HUES64 (cell line): ENCODE data around the gene PLBD1.

Experiments
- H3K27ac ChIP-seq: 2 replicates; pipeline ENCODE4 v1.7.0; 2013; ENCODE audit warnings: low read depth, low read length, inconsistent platforms
- H3K27me3 ChIP-seq: 2 replicates; pipeline ENCODE4 v1.6.1; 2013; ENCODE audit warnings: mild to moderate bottlenecking, low read length; ENCODE audit not compliant: insufficient read depth
- H3K36me3 ChIP-seq: 2 replicates; pipeline ENCODE4 v1.6.1; 2013; ENCODE audit warnings: mild to moderate bottlenecking, low read length; ENCODE audit not compliant: insufficient read depth
- H3K4me1 ChIP-seq: 2 replicates; pipeline ENCODE4 v1.6.1; 2013; ENCODE audit warnings: mild to moderate bottlenecking, low read length, moderate library complexity; ENCODE audit not compliant: insufficient read depth
- H3K4me3 ChIP-seq: 2 replicates; pipeline ENCODE4 v1.5.1; 2013; ENCODE audit warnings: mild to moderate bottlenecking, low read length, moderate library complexity
- H3K9ac ChIP-seq: 2 replicates; pipeline ENCODE4 v1.6.1; 2013; ENCODE audit warnings: mild to moderate bottlenecking, low read depth, low read length
- H3K9me3 ChIP-seq: 2 replicates; pipeline ENCODE4 v1.6.1; 2013; ENCODE audit warnings: low read depth, low read length; ENCODE audit not compliant: insufficient read depth
- WGBS: fragments of 150-250, 120-280 bp; methylation state at CpG from one replicate; pipeline ENCODE4 v1.1.7; 2013; ENCODE audit warnings: missing lambda C conversion rate; 5-methylcytosine and 5-hydroxymethylcytosine counted together

PLBD1 gene

DNA sequence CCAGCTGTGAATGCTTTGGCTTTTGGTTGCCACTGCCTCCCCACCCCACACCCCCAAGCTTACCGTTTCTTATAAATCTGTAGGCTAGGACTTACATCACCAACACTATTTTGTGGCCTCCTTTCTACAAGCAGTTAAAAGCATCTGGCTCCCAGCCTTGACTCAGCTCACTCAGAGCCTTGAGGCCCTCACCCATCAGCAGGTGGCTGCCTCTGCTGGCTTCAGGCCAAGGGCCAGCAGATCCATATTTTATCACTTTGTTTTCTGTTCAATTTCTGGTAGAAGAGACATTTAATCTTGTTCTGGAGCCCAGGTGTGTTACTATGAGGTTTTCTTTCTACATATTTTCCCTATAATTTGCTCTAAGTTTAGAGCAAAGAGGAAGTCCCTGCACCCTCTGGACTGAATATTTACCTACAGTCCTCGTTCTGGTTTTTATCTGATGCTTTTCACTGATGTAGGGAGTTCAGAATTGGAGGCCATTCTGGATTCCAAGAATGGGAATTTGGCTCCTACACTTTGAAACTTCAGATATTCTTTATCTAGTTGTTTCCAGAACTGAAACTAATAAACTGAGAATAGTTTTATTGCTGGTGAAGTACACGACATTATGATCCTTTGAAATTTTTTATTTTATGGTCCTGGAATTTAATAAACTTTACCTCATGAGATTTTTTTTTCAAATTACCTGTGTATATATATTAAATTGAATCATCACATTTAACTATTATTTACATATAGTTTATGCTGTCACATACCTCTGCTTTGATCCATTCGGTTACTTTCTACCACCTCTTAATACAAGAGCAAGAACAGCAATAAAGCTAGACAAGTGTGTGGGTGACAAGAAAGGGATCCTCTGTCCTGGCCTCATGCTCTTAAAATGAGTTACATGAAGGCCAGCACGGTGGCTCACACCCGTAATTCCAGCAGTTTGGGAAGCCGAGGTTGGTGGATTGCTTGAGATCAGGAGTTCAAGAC is 22.2 kb downstream of the PLBD1 start:
- Histone ChIP-seq H3K9me3 (no peaks in the 10 kb centered on the region), H3K9ac (no peak overlapping the region), H3K27me3 (no peaks in the 10 kb centered on the region), H3K36me3 (no peaks in the 10 kb centered on the region), H3K4me3 (no peak overlapping the region), H3K27ac (no peak overlapping the region), H3K4me1 (no peaks in the 10 kb centered on the region)
- 95% methylated on average over 5 of the region's 7 CpGs for WGBS

- H3K9ac ChIP-seq: no peak overlapping the region
- H3K36me3 ChIP-seq: no peaks in the 10 kb centered on the region
- no peak overlapping the region for H3K4me3 ChIP-seq
- WGBS: 97% methylated on average over 4 of the region's 4 CpGs
- H3K9me3 ChIP-seq: no peaks in the 10 kb centered on the region
- H3K4me1 ChIP-seq: no peaks in the 10 kb centered on the region
- H3K27ac ChIP-seq: no peak overlapping the region
- H3K27me3 ChIP-seq: no peaks in the 10 kb centered on the region
These were observed 26.8 kb downstream of the PLBD1 start for GRCh38 chr12:14540801-14541462.

GRCh38 chr12:14537088-14537487 is 30.6 kb downstream of the PLBD1 start:
- no peak overlapping the region for H3K4me3 ChIP-seq
- H3K27ac ChIP-seq: no peak overlapping the region
- 97% methylated on average over 5 of the region's 5 CpGs for WGBS
- H3K27me3 ChIP-seq: no peaks in the 10 kb centered on the region
- H3K9ac ChIP-seq: no peak overlapping the region
- H3K4me1 ChIP-seq: no peaks in the 10 kb centered on the region
- H3K9me3 ChIP-seq: no peaks in the 10 kb centered on the region
- H3K36me3 ChIP-seq: no peaks in the 10 kb centered on the region

DNA sequence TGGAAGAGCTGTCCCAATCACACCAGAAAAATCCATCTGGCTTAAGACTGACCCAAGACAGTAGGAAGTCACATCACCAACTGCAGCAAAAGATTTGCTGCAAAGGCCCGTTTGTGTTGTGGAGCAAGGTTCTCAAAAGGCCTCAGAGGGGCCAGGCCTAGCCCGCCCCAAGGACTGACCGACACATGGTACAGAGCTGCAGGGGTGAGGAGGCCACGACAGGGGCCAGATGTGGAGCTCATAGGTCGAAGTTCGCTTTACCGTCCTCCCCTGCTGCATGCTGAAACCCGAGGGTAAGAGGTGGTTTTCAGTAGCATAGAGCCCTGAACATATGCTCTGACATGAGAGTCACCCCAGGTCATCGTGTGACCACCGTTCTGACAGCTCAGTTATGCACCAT is 35.5 kb downstream of the PLBD1 start:
- Histone ChIP-seq H3K4me1 (no peaks in the 10 kb centered on the region), H3K9me3 (no peaks in the 10 kb centered on the region), H3K9ac (no peak overlapping the region), H3K4me3 (no peak overlapping the region), H3K27me3 (no peaks in the 10 kb centered on the region), H3K27ac (no peak overlapping the region), H3K36me3 (no peaks in the 10 kb centered on the region)
- WGBS: 93% methylated on average over 10 of the region's 10 CpGs

DNA sequence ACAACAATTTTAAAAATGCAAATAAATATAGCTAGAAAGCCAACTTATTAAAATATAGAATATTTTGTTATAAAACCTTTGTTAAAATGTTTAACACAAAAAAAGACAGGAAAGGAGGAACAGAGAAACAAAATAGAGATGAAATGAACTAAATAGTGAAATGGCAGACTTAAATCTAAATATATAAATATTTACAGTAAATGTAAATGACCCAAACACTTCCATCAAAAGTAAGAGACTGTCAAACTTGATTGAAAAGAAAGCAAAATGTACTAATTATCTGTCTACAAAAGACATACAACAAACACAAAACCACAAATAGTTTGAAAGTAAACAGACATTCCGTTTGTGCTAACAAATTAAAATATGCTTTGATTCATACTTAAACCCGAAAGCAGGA is 41.7 kb downstream of the PLBD1 start:
- WGBS: 100% methylated on average over 2 of the region's 2 CpGs
- no peaks in the 10 kb centered on the region for H3K27me3 ChIP-seq
- H3K36me3 ChIP-seq: no peaks in the 10 kb centered on the region

GRCh38 chr12:14521822-14522221 is 45.9 kb downstream of the PLBD1 start:
- H3K4me1 ChIP-seq: no peaks in the 10 kb centered on the region
- H3K9me3 ChIP-seq: no peaks in the 10 kb centered on the region
- H3K4me3 ChIP-seq: no peak overlapping the region
- H3K27ac ChIP-seq: no peak overlapping the region
- no peaks in the 10 kb centered on the region for H3K36me3 ChIP-seq
- no peaks in the 10 kb centered on the region for H3K27me3 ChIP-seq
- H3K9ac ChIP-seq: no peak overlapping the region

More for the DNA sequence above, 41.7 kb downstream of the PLBD1 start:
- Histone ChIP-seq H3K9me3 (no peaks in the 10 kb centered on the region), H3K27ac (no peak overlapping the region), H3K4me3 (no peak overlapping the region), H3K9ac (no peak overlapping the region), H3K4me1 (no peaks in the 10 kb centered on the region)

DNA sequence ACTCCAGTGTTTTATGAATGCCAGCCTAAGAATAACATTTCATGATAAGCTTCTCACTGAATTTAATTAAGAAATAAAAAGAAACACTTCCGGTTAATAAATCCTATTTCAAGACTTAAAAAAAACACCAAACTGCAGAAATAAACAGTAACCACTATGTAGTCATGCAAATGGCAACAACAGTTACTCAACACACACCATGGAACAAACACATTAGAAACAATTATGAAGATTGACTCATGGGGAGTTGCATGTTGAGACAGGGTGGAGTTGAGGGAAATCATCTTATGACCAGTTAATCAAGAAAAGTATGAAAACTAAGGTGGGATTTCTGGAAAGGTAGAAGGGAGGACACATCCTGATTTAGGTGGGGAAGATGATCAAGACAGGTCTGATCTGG is 52.7 kb downstream of the PLBD1 start:
- WGBS: 92% methylated on average over 1 of the region's 1 CpG
- no peaks in the 10 kb centered on the region for H3K4me1 ChIP-seq
- H3K27me3 ChIP-seq: no peaks in the 10 kb centered on the region
- no peak overlapping the region for H3K9ac ChIP-seq
- H3K4me3 ChIP-seq: no peak overlapping the region
- H3K9me3 ChIP-seq: no peaks in the 10 kb centered on the region
- no peak overlapping the region for H3K27ac ChIP-seq
- no peaks in the 10 kb centered on the region for H3K36me3 ChIP-seq

DNA sequence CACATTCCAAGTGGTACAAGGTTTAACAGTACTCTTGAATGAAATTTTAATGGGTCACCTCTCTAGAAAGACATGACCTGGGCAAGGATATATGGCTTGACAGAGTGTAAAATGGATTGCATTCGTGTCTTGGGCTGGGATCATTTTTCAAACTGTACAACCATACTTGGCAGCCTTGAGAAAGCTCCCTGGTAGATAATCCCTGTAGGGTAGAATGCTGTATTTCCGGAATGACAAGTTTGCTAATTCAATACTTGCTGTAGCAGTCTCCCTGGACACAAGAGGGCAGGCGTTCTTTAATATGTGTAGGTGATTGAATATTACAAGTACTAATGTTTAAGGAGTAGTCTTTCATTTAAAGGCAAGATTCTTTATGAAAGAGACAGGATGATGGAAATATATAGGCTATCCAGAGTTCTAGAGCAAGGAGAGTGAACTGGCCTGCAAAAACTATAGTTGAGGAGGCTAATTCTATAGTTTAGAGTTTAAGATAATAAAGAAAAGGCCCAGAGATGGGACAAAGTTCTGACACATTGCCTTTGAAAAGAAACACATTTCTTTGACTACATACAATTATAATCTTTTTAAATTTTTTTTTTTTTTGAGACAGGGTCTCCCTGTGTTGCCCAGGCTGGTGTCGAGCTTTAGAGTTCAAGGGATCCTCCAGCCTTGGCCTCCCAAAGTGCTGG is 53.4 kb downstream of the PLBD1 start:
- Histone ChIP-seq H3K9ac (no peak overlapping the region), H3K27ac (no peak overlapping the region), H3K4me3 (no peak overlapping the region), H3K9me3 (no peaks in the 10 kb centered on the region), H3K27me3 (no peaks in the 10 kb centered on the region), H3K4me1 (no peaks in the 10 kb centered on the region), H3K36me3 (no peaks in the 10 kb centered on the region)
- WGBS: 82% methylated on average over 4 of the region's 4 CpGs

DNA sequence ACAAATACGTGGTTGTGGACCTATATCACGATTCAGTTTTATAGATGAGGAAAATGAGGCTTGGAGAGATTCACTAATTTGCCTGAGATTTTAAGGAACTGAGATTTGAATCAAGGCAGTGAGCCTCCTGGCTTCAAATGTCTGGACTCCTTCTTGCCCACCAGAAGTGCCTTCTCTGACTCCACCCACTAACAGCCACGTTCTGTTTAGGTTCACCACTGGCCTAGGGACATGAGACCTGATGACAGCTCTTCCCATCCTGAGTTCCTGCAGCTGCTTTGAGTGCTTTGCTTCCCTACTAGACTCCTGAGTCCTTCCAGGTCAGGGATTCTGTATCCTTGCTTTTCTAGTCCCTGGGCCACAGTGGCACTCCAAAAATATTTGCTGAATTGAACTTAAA is 57.1 kb downstream of the PLBD1 start:
- WGBS: 75% methylated on average over 3 of the region's 3 CpGs
- H3K4me3 ChIP-seq: no peak overlapping the region
- no peaks in the 10 kb centered on the region for H3K4me1 ChIP-seq
- no peak overlapping the region for H3K27ac ChIP-seq
- H3K27me3 ChIP-seq: no peaks in the 10 kb centered on the region
- no peaks in the 10 kb centered on the region for H3K9me3 ChIP-seq
- H3K9ac ChIP-seq: no peak overlapping the region
- H3K36me3 ChIP-seq: peaks cover 8% of the 10 kb centered on the region

- no peak overlapping the region for H3K27ac ChIP-seq
- H3K9ac ChIP-seq: no peak overlapping the region
- H3K36me3 ChIP-seq: peaks cover 41% of the 10 kb centered on the region
- H3K4me1 ChIP-seq: no peaks in the 10 kb centered on the region
- no peaks in the 10 kb centered on the region for H3K9me3 ChIP-seq
- WGBS: 94% methylated on average over 5 of the region's 6 CpGs
- H3K4me3 ChIP-seq: no peak overlapping the region
- no peaks in the 10 kb centered on the region for H3K27me3 ChIP-seq
These were observed 61.8 kb downstream of the PLBD1 start for GRCh38 chr12:14505626-14506596.
